NCI-H128 (cell line): ENCODE results near the gene LYRM4.
"Not testable (repeated sequence)": the region's sequence is repeated elsewhere in the genome, so short reads cannot be mapped to it uniquely, and the experiment has no call there.

Experiments
- DNase-seq: peaks from one replicate; lab custom pipeline; 2025; ENCODE audit not compliant: unreplicated experiment; lab: John Stamatoyannopoulos, UW

LYRM4 gene

GRCh38 chr6:5083813-5084359, 176.9 kb downstream of the LYRM4 start:
- no peak for DNase-seq

DNA sequence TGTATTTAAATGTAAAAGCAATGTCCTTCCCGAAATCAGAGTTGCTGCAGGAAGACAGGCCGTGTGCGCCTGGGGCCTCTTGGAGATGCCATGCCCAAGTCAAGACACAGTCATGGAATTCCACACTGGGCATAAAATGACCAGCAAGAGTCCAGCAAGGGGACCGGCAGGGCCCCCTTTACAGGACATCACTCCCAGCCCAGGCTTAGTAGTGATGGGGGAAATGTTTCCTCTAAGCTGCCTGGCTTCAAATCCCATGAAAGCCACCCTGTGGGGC, 177.5 kb downstream of the LYRM4 start:
- DNase-seq, result no peak

- DNase-seq, result no peak
Measured at GRCh38 chr6:5082487-5083306, 178.1 kb downstream of the LYRM4 start.

DNA sequence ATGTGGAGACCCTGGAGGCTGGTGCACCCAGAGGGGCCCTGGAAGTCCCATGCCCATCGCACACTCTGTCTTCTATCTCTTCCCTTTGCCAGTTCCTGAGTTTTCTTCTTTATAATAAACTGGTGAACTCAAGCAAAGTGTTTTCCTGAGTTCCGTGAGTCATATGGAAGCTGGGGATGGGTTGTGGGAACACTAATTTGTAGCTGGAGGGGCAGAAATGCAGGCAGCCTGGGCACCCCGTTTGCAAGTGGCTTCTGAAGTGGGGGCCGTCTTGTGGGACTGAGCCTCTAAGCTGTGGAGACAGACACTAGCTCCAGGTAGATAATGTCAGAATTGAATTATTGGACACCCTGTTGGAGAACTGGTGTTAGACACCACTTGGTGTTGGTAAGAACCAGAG, 178.8 kb downstream of the LYRM4 start:
- no peak for DNase-seq

GRCh38 chr6:5081182-5081581, 179.6 kb downstream of the LYRM4 start:
- DNase-seq, result no peak

GRCh38 chr6:5080574-5080973, 180.2 kb downstream of the LYRM4 start:
- DNase-seq, result no peak

- DNase-seq, result no peak
Measured at GRCh38 chr6:5079692-5080091, 181.1 kb downstream of the LYRM4 start.

GRCh38 chr6:5078121-5078669, 182.6 kb downstream of the LYRM4 start:
- DNase-seq, result no peak

DNA sequence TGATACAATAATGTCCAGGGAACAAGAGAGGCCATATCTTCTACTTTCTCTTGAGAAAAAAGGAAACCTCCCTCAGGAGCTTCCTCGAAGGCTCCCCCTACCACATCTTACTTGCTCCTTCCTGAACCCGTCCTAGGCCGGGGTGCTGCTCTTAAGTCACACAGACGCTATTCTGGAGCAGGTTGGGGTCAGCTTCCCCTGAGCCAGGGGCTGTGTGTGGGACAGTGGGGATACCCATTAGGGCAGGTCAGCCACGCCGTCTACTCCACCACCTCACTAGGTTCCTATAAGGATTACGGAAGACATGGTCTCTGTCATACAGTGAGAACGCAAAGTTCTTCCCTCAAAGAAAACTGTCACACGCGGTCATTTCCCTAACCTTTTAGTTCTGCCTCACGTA, 183.8 kb downstream of the LYRM4 start:
- no peak for DNase-seq

- no peak for DNase-seq
Measured at GRCh38 chr6:5073992-5074391, 186.8 kb downstream of the LYRM4 start.

GRCh38 chr6:5072440-5072839, 188.3 kb downstream of the LYRM4 start:
- no peak for DNase-seq

GRCh38 chr6:5071216-5071615, 189.5 kb downstream of the LYRM4 start:
- DNase-seq, result no peak

DNA sequence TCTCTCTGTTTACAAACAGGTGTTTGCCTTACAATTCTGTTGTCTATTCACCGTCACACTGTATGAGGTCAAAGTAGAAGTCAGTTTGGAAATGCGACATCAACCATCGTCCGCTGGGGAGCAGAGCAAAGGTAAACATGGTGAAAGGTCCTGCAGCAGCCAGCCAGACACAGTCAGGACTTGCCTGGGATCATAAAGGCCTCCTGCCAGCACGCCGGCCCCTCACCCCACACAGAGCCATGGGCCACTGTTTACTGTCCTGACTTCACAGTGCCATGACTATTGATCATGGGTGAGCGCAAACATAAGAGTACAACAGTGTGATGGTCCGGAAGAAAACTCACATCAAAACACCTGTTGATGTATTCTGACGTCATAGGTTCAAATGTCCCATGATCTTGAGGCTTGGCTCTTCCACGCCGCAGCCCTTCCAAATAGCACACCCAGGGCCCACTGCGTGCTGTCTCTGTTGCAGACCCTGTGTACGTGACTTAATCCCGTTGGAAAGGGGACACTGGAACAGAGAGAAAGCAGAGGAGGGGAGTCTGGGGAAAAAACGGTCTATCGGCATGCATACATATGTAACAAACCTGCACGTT, 192.5 kb downstream of the LYRM4 start:
- DNase-seq, result no peak

- no peak for DNase-seq
Measured at GRCh38 chr6:5067305-5067704, 193.4 kb downstream of the LYRM4 start.

- DNase-seq, result no peak
Measured at GRCh38 chr6:5066456-5067093, 194.2 kb downstream of the LYRM4 start.

GRCh38 chr6:5063617-5064016, 197.1 kb downstream of the LYRM4 start:
- no peak for DNase-seq

- DNase-seq, result no peak
Measured at GRCh38 chr6:5061152-5061551, 199.6 kb downstream of the LYRM4 start.

- not testable (repeated sequence) for DNase-seq
Measured at GRCh38 chr6:5060439-5060838, 200.3 kb downstream of the LYRM4 start.

DNA sequence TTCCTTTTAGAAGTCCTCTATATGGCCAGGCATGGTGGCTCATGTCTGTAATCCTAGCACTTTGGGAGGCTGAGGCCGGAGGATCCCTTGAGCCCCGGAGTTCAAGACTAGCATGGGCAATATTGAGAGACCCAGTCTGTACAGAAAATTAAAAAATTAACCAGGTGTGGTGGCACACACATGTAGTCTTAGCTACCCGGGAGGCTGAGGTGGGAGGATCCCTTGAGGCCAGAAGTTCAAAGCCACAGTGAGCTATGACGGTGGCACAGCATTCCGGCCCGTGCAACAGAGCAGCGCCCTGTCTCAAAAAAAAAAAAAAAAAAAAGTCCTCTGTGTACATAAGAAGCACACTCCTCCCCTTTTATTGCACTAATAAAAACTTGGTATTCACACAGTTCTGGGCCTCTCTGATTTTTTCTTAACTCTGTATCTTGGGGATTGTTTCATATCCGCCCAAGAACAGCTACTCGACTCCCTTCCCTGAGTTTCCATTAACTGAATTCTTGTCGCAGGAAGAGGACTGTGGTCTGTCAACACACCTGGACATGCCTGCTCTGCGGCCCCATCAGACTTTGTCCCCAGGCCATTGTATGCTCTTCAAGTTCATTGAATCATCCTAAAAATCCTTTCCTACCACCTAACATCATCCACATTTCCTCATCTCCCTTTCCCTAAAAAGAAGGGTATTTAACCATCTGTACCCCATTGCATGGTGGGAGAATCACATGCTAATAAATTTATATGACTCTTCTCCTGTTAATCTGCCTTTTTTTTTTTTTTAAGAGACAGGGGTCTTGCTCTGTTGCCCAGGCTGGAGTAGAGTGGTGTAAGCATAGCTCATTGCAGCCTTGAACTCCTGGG, 201.5 kb downstream of the LYRM4 start:
- DNase-seq, result no peak
